HEK293T (cell line): Measurements from ENCODE around the gene COL27A1.

Experiments used
- CTCF ChIA-PET: fragments of 350-600 bp; formaldehyde crosslinking; extraction: SDS; loops from one replicate; lab custom pipeline; 2021; ENCODE audit warnings: antibody characterized with exemption, inconsistent platforms; lab: Yijun Ruan, JAX
- POLR2A ChIA-PET: fragments of 350-600 bp; formaldehyde crosslinking; extraction: SDS; loops from one replicate; lab custom pipeline; 2020; ENCODE audit warnings: antibody characterized with exemption, inconsistent platforms; lab: Yijun Ruan, JAX
- DNase-seq: peaks from one replicate; pipeline ENCODE4 v3.0.0; 2012; ENCODE audit warnings: mixed read lengths; ENCODE audit errors: extremely low spot score
- ARNT ChIP-seq: fragments of 450-650 bp; IDR thresholded peaks from 2 replicates; pipeline ENCODE4 v1.6.1; 2017; ENCODE audit warnings: mild to moderate bottlenecking
- BHLHE40 ChIP-seq: fragments of 450-650 bp; IDR thresholded peaks from 2 replicates; pipeline ENCODE4 v1.6.1; 2016; ENCODE audit warnings: mild to moderate bottlenecking, moderate library complexity, borderline replicate concordance
- CTBP1 ChIP-seq: fragments of 450-650 bp; IDR thresholded peaks from 2 replicates; pipeline ENCODE4 v1.6.1; 2016; ENCODE audit warnings: borderline replicate concordance
- ELF4 ChIP-seq: fragments of 450-650 bp; IDR thresholded peaks from 2 replicates; pipeline ENCODE4 v1.6.1; 2017; ENCODE audit warnings: antibody characterized with exemption
- FOXA1 ChIP-seq: fragments of 450-650 bp; IDR thresholded peaks from 2 replicates; pipeline ENCODE4 v1.6.1; 2016; ENCODE audit warnings: mild to moderate bottlenecking
- FOXK2 ChIP-seq: fragments of 450-650 bp; IDR thresholded peaks from 2 replicates; pipeline ENCODE4 v1.6.1; 2016; ENCODE audit warnings: mild to moderate bottlenecking
- FOXM1 ChIP-seq: fragments of 450-650 bp; IDR thresholded peaks from 2 replicates; pipeline ENCODE4 v1.6.1; 2017; ENCODE audit warnings: mild to moderate bottlenecking, borderline replicate concordance
- HDGF ChIP-seq: fragments of 450-650 bp; IDR thresholded peaks from 2 replicates; pipeline ENCODE4 v1.6.1; 2017; ENCODE audit warnings: antibody characterized with exemption, borderline replicate concordance
- L3MBTL2 ChIP-seq: fragments of 450-650 bp; conservative IDR thresholded peaks from 2 replicates; pipeline ENCODE4 v1.6.1; 2016; ENCODE audit warnings: mild to moderate bottlenecking
- LEF1 ChIP-seq: fragments of 450-650 bp; IDR thresholded peaks from 2 replicates; pipeline ENCODE4 v1.6.1; 2017; ENCODE audit warnings: mild to moderate bottlenecking, borderline replicate concordance
- NFRKB ChIP-seq: fragments of 450-650 bp; IDR thresholded peaks from 2 replicates; pipeline ENCODE4 v1.6.1; 2016; ENCODE audit warnings: mild to moderate bottlenecking, moderate library complexity
- SP1 ChIP-seq: fragments of 450-650 bp; IDR thresholded peaks from 2 replicates; pipeline ENCODE4 v1.6.1; 2017
- SUZ12 ChIP-seq: fragments of 450-650 bp; IDR thresholded peaks from 2 replicates; pipeline ENCODE4 v1.6.1; 2016; ENCODE audit warnings: mild to moderate bottlenecking
- TARDBP ChIP-seq: fragments of 450-650 bp; IDR thresholded peaks from 2 replicates; pipeline ENCODE4 v1.6.1; 2016
- ZNF384 ChIP-seq: fragments of 450-650 bp; IDR thresholded peaks from 2 replicates; pipeline ENCODE4 v1.6.1; 2016
- TF ChIP-seq, protein P1 (sequence below): fragments of 450-650 bp; IDR thresholded peaks from 2 replicates; pipeline ENCODE4 v1.6.1; 2016

Gene COL27A1

DNA sequence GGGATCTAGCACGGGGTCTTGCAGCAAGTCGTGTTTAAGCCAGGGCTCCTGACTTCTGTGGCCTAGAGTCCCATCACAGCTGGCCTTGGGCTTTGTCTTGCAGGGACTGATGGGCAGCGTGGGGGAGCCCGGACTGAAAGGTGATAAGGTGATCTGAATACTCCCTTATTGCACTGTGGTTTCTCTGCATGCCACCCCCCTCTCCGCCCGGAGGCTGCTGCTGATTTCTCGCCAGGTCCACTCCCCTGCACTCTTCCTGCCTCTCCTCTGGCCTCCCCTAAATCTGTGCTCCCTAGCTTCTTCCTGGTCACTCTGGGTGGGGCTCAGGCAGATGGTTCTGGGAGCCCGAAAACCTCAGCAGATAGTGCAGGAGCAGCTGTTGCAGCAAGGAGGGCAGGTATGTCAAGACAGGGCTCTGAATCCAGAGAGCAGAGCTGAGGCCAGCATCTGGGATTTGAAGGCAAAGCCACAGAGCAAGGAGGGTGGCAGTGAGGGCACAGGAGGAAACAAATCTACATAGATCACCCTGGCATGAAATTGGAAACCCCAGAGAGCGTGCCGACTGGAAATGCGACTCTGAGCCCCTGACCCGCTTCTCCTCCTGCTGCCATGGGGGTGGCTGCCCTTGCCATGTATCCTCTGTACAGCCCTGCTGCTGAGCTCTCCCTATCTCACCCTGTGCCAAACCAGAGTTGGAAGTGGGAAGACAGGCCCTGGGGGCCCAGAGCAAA is 76.5 kb downstream of the COL27A1 start:
- DNase-seq: no peak
- CTCF ChIA-PET: interaction anchor here (0.6 kb wide), 1 partner anchor 117 kb away, joined by 5 read pairs; no protein-coding TSS in a partner anchor
- POLR2A ChIA-PET: no interaction called here
- TF ChIP-seq SUZ12 (no peak), BHLHE40 (no peak)

DNA sequence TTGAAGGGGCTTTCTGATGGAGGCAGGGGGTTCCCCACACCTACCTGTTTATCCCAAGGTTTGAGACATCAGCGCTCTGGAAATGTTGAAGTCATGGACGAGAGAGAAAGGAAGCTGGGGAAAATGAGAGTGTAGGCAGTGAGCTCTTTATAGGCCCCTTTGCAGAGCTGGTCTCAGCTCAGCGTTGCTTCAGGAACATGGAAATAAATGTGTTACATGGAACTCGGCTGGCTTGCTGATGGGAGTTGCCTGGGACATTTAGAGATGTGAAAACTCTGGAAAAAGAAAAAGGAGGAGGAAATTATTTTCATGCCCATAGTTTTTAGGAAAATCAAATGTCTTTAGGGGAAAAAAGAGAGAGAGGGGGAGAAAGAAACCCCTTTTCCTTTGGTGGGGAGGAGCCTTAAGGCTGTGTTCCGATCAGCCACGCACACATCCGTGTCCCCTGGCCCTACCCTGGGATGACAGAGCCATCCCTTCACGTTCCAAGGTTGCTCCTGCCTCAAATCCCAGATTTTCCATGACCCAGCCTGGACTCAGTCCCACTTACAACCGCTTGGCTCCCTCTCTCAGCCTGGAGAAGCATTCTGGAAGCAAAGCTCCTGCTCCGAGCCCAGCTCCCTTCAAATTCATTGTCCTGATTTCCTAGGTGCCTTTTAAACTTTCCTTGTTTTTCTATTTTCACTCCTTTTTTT is 78.3 kb downstream of the COL27A1 start:
- ChIA-PET POLR2A (no interaction called here), CTCF (interaction anchor here (0.7 kb wide), 1 partner anchor 30 kb away, joined by 3 read pairs; no protein-coding TSS in a partner anchor)
- no peak for TF ChIP-seq L3MBTL2
- TF ChIP-seq SUZ12: no peak
- TF ChIP-seq FOXA1: no peak
- TF ChIP-seq LEF1: no peak
- no peak for TF ChIP-seq SP1
- TF ChIP-seq ELF4: no peak
- no peak for TF ChIP-seq CTBP1
- no peak for TF ChIP-seq ZNF384
- TF ChIP-seq TARDBP: no peak
- no peak for TF ChIP-seq HDGF
- no peak for TF ChIP-seq BHLHE40
- TF ChIP-seq, protein P1, sequence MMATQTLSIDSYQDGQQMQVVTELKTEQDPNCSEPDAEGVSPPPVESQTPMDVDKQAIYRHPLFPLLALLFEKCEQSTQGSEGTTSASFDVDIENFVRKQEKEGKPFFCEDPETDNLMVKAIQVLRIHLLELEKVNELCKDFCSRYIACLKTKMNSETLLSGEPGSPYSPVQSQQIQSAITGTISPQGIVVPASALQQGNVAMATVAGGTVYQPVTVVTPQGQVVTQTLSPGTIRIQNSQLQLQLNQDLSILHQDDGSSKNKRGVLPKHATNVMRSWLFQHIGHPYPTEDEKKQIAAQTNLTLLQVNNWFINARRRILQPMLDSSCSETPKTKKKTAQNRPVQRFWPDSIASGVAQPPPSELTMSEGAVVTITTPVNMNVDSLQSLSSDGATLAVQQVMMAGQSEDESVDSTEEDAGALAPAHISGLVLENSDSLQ: no peak
- TF ChIP-seq NFRKB: no peak
- TF ChIP-seq FOXK2: no peak
- no peak for TF ChIP-seq ARNT
- no peak for TF ChIP-seq FOXM1
- DNase-seq: no peak

DNA sequence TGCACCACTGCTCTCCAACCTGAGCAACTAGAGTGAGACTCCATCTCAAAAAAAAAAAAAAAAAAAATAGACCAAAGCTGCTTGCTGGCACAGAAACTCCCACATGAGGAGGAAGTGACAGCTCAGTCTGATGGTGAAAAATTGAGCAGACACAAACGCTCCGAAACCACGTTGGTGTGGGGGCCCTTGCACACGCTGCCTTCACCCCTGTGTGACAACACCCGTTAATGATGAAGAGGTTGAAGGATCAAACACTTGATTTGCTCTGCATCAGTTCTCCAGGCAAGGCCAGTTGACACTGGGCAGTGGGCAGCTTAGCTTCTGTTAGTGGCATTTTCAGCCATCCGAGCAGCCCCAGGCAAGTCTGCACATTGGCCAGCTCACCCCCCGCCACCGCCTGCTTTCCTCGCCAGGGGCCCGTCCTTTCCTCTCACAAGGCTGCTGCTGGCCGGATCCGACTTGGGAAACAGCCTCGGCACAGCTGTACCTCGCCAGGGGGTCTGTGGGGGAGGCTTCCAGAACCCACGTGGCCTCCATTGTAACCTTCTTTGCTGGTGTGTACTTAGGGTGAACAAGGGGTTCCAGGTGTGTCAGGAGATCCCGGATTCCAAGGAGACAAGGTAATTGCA is 79.8 kb downstream of the COL27A1 start:
- TF ChIP-seq, protein P1: no peak
- TF ChIP-seq FOXK2 (no peak), HDGF (no peak), CTBP1 (no peak), ELF4 (no peak), LEF1 (no peak), SP1 (no peak), TARDBP (no peak), L3MBTL2 (no peak), BHLHE40 (no peak), ZNF384 (no peak), ARNT (no peak), FOXM1 (no peak), NFRKB (no peak), FOXA1 (no peak), SUZ12 (no peak)
- DNase-seq: no peak
- POLR2A ChIA-PET: no interaction called here
- CTCF ChIA-PET: no interaction called here

DNA sequence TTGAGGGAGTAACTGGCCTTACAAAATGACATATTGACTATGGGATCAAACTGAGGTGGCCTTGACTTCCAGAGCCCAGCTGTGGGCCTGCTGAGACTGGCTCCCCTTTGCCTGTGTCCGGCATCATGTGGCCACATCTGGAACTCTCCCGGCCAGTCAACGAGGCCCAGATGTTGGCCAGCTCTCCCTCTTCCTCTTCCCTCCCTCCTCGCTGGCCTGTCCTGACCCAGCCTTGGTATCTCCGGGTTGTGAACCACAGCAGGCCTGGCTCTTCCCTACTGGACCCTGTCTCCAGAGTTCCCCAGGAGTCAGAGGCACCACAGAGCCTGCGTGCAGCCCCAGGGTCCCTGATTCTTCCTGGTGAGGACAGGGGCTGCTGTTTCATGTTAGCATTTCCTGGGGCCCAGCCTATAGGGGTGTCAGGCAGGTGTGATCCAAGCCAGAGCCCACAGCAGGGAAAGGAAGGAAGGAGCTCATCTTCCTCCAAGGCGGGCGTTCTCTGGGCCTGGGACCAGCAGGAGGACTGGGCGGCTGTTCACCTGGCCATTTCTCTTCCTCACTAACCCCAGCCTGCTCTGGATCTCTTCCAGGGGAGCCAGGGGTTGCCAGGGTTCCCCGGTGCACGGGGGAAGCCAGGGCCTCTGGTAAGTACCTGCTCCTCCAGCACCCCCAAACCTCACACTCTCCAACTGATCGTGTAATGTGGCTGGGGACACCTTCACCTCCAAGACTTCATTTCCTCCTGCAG is 81.2 kb downstream of the COL27A1 start:
- CTCF ChIA-PET: no interaction called here
- DNase-seq: no peak
- POLR2A ChIA-PET: no interaction called here
- TF ChIP-seq ELF4 (no peak), CTBP1 (no peak), TARDBP (no peak), HDGF (no peak), L3MBTL2 (no peak), ARNT (no peak), FOXK2 (no peak), ZNF384 (no peak), NFRKB (no peak), BHLHE40 (no peak), LEF1 (no peak), FOXM1 (no peak), SUZ12 (no peak), FOXA1 (no peak), SP1 (no peak)
- TF ChIP-seq, protein P1: no peak

DNA sequence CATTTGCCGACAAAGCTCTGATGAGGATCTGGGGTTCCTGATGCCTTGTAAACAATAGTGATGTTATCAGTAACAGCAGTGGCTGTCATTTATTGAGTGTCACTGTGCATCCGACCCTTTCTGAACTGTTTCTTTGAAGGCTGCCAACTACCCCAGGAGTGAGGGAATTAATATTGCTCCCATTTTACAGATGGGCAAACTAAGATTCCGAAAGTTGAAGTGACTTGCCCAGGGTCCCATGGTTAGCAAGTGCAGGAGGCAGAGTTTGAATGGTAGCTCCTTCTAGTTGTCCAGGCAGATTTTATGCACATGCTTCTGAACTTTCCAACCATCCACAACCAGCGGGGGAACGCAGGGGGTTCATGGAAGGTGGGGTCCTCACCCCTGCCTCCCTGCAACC is 81.9 kb downstream of the COL27A1 start:
- ChIA-PET CTCF (no interaction called here), POLR2A (no interaction called here)
- no peak for TF ChIP-seq NFRKB
- no peak for TF ChIP-seq CTBP1
- TF ChIP-seq ELF4: no peak
- no peak for TF ChIP-seq SP1
- TF ChIP-seq TARDBP: no peak
- no peak for TF ChIP-seq ARNT
- no peak for TF ChIP-seq BHLHE40
- TF ChIP-seq ZNF384: no peak
- no peak for DNase-seq

- ChIA-PET POLR2A (no interaction called here), CTCF (no interaction called here)
- TF ChIP-seq FOXA1 (no peak), FOXM1 (no peak), SUZ12 (no peak), HDGF (no peak), ZNF384 (no peak), L3MBTL2 (no peak), NFRKB (no peak)
- TF ChIP-seq, protein P1: no peak
- no peak for DNase-seq
These were observed 82.4 kb downstream of the COL27A1 start for GRCh38 chr9:114237781-114238180.
